H1 (cell line): Measurements from ENCODE around the gene PLPPR1.

ENCODE experiments used
- CTCF ChIP-seq, 3 experiments: IDR thresholded peaks; 1 replicate in 2 of 3; 2 replicates in 1 of 3; pipeline versions ENCODE4 v1.5.1 to v1.6.1; 2011; ENCODE audit warnings: low read length in 3 of 3, mild to moderate bottlenecking in 3 of 3, inconsistent platforms in 2 of 3, low read depth in 1 of 3, moderate library complexity in 1 of 3; ENCODE audit not compliant: insufficient read depth in 1 of 3; ENCODE audit errors: control extremely low read depth in 1 of 3
- EP300 ChIP-seq, 2 experiments: IDR thresholded peaks; 1 replicate in 1 of 2; 2 replicates in 1 of 2; pipeline ENCODE4 v1.6.1; 2011 to 2012; ENCODE audit warnings: low read depth in 2 of 2, low read length in 2 of 2, mild to moderate bottlenecking in 2 of 2, borderline replicate concordance in 1 of 2, inconsistent platforms in 1 of 2, moderate library complexity in 1 of 2
- EZH2 ChIP-seq: fragments of 200-600 bp; sonication (generic); IDR thresholded peaks from 2 replicates; pipeline ENCODE4 v1.7.1; 2012; ENCODE audit warnings: low read depth, mild to moderate bottlenecking, moderate library complexity, low read length, inconsistent platforms; ENCODE audit not compliant: severe bottlenecking
- HDAC2 ChIP-seq, 2 experiments: fragments of 300-600 bp in 1 of 2; sonication (generic) in 1 of 2; IDR thresholded peaks; 2 replicates each; pipeline ENCODE4 v1.6.1; 2011 to 2012; ENCODE audit warnings: low read depth in 2 of 2, low read length in 2 of 2, mild to moderate bottlenecking in 2 of 2, moderate library complexity in 2 of 2, borderline replicate concordance in 1 of 2, inconsistent platforms in 1 of 2
- JUN ChIP-seq: IDR thresholded peaks from 2 replicates; pipeline ENCODE4 v1.6.1; 2011; ENCODE audit warnings: low read depth, mild to moderate bottlenecking, improper control_type of control experiment, low read length
- POLR2A ChIP-seq, 2 experiments: IDR thresholded peaks; 1 replicate in 1 of 2; 2 replicates in 1 of 2; pipeline ENCODE4 v1.6.1; 2011; ENCODE audit warnings: low read depth in 2 of 2, low read length in 2 of 2, mild to moderate bottlenecking in 2 of 2; ENCODE audit errors: control extremely low read depth in 1 of 2
- RFX5 ChIP-seq: IDR thresholded peaks from 2 replicates; pipeline ENCODE4 v1.6.1; 2011; ENCODE audit warnings: low read depth, low read length, improper control_type of control experiment, borderline replicate concordance
- YY1 ChIP-seq: IDR thresholded peaks from 2 replicates; pipeline ENCODE4 v1.6.1; 2011; ENCODE audit warnings: low read depth, mild to moderate bottlenecking, low read length
- TF ChIP-seq, protein P1 (sequence below): IDR thresholded peaks from 2 replicates; pipeline ENCODE4 v1.6.1; 2012; ENCODE audit warnings: inconsistent platforms
- TF ChIP-seq, protein P2 (sequence below): IDR thresholded peaks from 2 replicates; pipeline ENCODE4 v1.6.1; 2012; ENCODE audit warnings: low read length, inconsistent platforms

GRCh38 chr9:101094686-101095085 is 66.2 kb downstream of the PLPPR1 start:
- no peak for TF ChIP-seq YY1
- TF ChIP-seq EZH2 = no peak
- no peak for TF ChIP-seq CTCF (IDR thresholded peaks at IDR 0.05; ENCODE audit: control extremely low read depth in 1 of 3, insufficient read depth in 1 of 3, low read depth in 1 of 3, low read length in 3 of 3)
- TF ChIP-seq RFX5 = no peak
- no peak for TF ChIP-seq HDAC2 (IDR thresholded peaks at IDR 0.05; ENCODE audit: borderline replicate concordance in 1 of 2, low read depth in 2 of 2, low read length in 2 of 2)
- TF ChIP-seq, protein P1, sequence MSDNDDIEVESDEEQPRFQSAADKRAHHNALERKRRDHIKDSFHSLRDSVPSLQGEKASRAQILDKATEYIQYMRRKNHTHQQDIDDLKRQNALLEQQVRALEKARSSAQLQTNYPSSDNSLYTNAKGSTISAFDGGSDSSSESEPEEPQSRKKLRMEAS = no peak
- no peak for TF ChIP-seq EP300 (IDR thresholded peaks at IDR 0.05; ENCODE audit: borderline replicate concordance in 1 of 2, low read depth in 2 of 2, low read length in 2 of 2)
- TF ChIP-seq, protein P2, sequence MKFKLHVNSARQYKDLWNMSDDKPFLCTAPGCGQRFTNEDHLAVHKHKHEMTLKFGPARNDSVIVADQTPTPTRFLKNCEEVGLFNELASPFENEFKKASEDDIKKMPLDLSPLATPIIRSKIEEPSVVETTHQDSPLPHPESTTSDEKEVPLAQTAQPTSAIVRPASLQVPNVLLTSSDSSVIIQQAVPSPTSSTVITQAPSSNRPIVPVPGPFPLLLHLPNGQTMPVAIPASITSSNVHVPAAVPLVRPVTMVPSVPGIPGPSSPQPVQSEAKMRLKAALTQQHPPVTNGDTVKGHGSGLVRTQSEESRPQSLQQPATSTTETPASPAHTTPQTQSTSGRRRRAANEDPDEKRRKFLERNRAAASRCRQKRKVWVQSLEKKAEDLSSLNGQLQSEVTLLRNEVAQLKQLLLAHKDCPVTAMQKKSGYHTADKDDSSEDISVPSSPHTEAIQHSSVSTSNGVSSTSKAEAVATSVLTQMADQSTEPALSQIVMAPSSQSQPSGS = no peak
- no peak for TF ChIP-seq JUN
- no peak for TF ChIP-seq POLR2A (IDR thresholded peaks at IDR 0.05; ENCODE audit: control extremely low read depth in 1 of 2, low read depth in 2 of 2, low read length in 2 of 2)
